Cardiac ventricle fibroblast (primary cell): ENCODE measurements around the gene FGFR2. TPM values are rescaled to one million over a fixed set of nuclear protein-coding genes. Genes with fewer than 3 reads are reported as not detected.

ENCODE experiments used
- total RNA-seq: library from RNA; depleted of rRNA; stranded (reverse); fragments of >200 nt; gene quantifications from 2 replicates; pipeline ENCODE4 v1.2.3, GENCODE V29; 2015

The FGFR2 gene
- 0.15 TPM in 1 of 2 replicates, not detected in the other for total RNA-seq

GRCh38 chr10:121598263-121599249 lies at the start of gene FGFR2:
Gene FGFR2, minus strand, starts transcription at chr10:121598444. Its CDS starts 4,627 bp downstream, at chr10:121593817.

